GM18502 (cell line): ENCODE results near the gene CYSTM1.
"Not testable (repeated sequence)": the region's sequence is repeated elsewhere in the genome, so short reads cannot be mapped to it uniquely, and the experiment has no call there.

Experiments
- ATAC-seq: cut with Tn5 transposase; IDR thresholded peaks from one replicate; pipeline ENCODE4 v1.9.1; 2021; ENCODE audit warnings: mild to moderate bottlenecking; ENCODE audit not compliant: unreplicated experiment, poor library complexity

Gene CYSTM1

DNA sequence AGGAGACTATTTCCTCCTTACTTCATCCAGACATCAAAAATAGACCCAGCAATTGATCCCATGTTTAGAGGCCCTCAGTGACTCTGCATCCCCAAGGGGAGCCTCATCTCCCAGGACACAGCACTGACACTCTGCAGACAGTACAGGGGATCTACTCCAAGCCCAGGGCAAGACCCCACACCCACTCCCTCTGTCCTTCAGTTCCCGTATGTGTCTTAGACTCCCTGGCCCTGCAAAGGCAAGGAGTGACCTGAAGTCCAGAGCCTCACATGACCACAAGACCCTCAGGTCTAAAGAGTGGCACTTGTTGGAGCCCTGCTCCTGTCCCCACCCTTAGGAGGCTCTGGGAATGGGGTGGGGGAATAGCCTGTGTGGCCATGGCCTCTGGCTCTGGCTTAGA, 27.5 kb upstream of the CYSTM1 start:
- no peak for ATAC-seq

DNA sequence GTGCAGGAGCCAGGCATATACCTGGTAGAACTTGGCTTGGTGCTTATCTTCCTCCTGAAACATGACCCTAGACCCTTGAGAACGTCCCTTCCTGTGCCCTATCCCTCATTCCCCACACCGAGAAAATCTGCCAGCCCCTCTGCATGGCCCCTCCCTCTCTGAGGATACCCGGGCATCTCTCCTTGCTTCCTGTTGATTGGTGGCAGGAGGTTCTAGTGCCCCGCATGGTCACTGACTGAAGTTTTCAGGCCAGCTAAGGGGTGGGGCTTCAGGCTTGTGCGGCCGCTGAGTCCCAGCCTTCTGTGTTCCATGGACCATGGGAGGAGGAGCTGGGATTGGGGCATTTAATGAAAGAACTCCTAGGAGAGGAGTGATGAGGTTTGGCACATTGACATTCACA, 26.5 kb upstream of the CYSTM1 start:
- ATAC-seq, result no peak

DNA sequence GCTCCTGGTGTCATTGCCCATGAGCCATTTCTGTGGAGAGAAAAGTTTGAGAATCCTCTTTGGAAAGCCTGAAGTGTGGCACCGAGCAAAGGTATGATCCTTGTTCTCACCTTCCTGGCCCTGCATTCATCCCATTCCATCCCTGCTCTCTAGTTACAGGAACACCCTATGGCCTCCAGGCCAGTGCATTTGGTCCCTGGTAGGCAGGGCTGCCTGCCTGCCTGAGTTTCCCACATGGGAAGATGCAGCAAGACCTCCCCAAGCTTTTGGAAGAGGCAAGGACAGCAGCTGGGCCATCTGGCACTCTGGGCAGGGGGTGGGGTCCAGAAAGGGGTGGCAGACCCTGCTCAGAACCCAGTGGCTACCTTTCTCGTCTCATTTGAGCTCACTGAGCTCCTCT, 24.8 kb upstream of the CYSTM1 start:
- no peak for ATAC-seq

DNA sequence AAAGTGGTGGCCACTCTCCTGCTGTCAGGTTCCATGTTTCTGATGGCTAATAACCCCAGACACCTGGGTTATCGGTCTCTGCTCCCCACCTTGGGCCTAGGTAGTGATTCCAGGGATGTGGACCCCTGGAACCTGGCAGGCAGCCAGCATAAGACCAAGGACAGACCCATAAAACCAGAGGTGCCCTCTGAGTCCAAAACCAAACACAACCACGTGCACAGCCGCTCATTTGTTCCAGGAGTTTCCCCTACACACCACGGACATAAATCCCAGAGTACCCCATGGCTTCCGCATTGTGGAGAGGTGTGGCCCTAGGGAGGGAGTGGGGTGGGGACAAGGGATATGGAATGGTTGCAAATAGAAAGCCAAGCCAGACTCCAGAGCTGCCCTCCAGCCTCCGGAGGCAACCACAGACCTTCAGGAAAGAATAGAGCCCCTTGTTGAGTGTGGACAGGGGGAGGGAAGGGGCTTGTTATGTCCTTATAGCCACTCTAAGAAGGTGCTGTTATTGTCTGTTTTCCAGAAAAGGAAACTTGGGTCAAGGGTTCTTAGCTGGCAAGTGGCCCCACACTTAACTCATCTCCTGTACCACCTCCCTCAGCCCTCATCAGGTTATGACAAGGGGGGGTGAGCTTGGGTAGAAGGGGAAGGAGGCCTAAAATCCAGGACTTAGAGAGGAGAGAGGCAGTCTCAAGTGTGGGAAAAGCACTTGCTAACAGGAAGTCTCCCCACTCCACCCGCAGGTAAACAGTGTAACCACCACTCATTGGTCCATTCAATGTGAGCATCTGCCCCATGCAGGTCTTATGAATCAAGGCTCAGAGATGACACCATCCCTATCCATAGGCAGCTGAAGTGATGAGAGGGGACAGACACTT, 23.6 kb upstream of the CYSTM1 start:
- no peak for ATAC-seq

DNA sequence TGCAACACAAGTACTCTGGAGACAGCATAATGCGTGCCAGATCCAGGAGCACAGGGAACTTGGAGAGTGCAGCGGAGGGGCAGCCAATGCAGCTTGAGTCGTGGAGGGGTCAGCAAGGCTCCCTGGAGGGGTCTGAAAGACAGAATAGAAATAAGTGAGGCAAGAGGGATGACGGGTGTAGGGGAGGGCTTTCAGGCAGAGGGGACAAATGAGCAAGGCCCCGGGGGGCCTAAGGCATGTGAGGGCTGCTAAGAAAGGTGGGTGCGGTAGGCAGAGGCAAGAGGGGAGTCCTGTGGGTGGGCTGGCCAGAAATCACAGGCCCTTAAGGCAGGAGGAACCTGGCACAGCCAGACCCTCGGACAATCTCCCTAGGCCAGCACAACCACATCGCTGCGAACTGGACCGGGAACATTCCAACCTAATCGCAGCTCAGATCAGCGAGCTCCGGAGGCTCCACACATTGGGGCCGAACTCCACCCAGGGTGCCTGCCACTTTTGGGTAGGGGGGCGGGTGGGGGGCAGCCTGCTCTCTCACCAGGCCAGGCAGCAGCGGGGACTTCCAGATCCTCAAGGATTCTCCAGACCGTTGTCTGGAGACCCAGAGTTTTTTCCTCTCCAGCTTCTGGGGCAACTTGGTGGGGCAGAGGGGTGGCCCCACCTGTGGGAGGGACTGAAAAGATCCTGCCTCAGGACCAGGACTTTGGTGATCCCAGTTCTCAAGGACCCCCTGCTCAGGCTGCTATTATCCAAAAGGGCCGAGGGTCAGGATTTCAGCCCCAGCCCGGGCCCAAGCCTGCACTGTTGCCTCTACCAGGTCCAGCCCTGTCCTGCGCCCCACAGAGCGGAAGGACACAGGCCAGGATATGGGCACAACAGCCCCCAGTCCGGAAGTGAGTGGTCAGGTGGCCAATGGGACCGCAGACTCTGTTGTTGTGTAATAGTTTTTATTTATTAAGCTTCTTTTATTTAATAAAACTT, 22.7 kb upstream of the CYSTM1 start:
- ATAC-seq, result no peak

DNA sequence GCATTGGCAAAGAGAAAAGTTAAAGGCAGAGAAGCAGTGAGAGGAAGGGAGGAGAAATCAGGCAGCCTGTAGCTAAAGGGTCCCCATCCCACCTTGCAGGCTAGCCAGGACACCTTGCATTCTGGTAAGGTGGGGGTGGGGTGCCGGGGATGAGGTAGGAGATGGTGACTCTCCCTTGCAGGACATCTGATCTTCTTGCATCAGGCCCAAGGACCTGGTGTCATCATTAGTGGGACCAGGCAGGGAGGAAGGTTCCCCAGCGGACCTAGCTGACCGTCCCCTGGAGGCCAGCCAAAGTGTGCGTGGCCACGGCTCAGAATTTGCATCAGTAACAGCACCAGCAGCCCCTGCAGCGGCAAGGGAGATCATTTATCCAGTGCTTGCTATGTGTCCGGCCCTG, 21.7 kb upstream of the CYSTM1 start:
- ATAC-seq, result no peak

DNA sequence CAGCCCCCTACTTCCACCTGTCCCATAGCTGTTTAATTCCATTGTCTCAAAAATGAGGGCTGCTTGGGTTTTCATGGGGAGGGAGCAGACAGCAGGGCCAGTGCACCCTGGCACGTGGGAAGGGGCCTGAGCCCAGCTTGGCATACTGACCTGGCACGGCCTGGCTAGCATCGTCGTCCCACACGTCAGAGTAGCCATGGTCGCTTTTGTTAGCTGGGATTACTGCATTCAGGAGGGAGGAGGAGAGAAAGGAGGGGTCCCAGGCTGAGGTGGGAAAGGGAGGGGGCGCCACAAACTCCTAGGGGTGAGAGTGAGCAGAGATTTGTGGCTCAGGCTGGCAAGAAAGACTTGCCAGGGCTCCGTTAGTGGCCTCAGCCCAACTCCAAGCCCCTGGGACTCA, 21.1 kb upstream of the CYSTM1 start:
- ATAC-seq, result no peak

DNA sequence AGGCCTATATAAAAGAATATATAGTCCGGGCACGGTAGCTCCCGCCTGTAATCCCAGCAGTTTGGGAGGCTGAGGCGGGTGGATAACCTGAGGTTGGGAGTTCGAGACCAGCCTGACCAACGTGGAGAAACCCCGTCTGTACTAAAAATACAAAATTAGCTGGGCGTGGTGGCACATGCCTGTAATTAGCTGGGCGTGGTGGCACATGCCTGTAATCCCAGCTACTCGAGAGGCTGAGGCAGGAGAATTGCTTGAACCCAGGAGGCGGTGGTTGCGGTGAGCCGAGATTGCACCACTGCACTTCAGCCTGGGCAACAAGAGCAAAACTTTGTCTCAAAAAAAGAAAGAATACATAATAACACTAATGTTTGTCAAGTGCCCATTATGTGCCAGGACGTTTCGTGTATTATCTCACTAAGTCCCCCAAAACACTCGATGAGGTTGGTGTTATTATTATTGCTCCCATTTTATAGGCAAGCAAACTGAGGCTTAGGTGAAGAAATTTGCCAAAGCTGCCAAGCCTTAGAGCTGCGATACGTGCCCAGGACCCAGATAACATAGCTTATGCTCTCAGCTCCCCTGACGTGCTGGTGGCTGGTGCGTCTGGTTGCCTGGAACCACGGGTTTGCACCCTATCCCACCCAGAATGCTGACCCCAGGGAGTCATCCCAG, 20.1 kb upstream of the CYSTM1 start:
- not testable (repeated sequence) for ATAC-seq

DNA sequence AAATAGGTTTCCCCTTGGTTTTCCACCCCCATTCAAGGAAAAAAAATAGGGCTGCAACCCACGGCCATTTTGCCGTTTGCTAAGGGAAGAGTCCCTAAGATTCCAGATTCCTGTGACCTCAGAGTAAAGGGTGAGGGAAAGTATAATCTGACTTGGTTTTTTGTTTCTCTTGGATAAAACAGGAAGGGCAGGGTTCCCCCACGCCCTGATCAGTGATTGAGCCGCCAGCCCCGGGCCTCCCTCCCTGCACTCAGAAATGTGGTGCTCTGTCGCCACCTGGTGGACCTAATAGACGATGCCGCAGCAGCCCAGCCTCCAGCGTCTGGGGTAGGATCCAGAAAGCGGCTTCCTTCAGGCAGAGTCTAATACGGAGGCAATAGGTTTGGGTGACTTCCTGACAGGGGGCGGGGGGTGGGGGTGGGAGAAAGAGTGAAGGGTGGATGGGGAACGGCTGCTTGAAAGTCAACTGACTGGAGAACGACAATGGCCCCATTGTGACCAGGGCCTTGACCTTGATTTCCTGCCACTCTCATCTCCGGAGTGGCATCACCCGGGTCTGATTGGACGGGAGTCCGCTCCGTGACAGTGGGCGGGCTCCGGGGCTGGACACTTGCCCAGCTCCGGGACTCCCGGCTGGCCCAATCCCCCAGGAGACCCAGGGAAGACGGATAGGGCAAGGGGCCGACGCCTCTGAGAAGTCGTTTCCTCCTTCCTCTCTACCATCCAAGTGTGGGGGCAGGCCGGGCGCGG, 17.8 kb upstream of the CYSTM1 start:
- ATAC-seq, result peak; percentile 98

DNA sequence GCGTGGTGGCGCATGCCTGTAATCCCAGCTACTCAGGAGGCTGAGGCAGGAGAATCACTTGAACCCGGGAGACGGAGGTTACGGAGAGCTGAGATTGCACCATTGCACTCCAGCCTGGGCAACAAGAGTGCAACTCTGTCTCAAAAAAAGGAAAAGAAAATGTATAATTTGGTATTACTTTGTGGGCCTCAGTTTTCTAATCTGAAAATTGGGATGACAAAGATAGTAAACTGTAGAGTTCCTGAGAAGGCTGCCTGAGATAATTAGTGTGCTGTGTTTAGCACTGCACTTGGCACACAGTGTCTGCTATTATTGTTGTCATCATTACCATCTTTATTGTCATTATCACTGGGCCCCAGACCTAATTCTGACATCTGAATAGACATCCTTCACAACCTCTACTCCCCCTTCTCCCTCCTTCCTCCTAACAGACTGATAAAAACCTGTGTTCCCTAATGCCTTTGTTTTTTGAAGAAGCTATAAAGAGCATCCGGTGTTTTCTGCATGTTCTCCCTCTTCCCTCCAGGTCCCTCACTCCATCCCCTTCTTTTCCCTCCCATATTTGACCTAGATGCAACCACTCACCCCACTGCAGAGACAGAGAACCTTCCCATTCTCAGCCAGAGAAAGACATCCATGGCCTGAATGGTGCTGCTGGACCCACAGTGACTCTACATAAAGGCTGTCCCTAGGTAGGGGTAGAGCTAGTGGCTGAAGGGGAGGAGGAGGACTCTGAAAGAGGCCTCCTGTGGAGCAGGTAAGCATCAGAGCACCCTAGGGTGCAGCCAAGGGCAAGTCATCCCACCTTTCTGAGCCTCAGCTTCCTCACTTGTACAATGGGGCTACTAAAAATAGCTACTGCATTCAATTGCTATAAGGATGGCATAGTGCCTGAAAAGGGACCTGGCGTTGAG, 15.7 kb upstream of the CYSTM1 start:
- ATAC-seq, result no peak

DNA sequence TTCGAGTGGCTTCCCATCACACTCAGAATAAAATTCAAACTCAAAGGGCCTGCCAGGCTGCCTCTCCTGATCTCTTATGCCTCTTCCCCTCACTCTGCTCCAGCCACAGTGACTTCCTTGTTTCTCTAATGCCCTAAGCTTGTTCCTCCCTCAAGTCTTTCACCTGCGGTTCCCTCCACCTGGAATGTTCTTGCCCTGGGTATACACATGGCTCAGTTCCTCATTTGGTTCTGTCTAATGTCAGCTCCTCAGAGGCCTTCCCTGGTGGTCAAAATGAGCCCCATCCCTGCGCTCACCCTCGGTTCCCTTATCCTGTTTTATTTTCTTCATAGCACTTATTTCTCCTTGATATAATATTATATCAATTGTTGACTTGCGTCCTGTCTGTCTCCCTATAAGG, 12.7 kb upstream of the CYSTM1 start:
- no peak for ATAC-seq

DNA sequence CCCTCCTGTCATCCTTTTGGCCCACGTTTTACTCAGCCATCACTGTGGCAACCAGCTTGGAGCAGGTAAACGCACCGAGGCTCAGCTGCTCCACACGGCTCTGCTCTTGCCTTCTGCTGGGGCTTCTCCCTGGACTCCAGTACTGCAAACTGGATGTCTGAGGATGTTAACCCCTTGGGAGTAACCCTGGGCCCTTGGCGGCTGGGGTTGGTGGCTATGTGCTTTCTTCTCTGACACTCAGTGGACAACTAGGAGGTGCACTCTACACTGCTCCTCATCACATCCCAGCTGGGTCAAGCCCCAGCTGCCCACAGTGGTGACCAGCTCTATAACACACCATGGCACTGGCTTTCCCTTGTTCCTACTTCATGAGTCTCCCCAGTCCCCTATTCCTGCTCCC, 12.2 kb upstream of the CYSTM1 start:
- ATAC-seq, result no peak

DNA sequence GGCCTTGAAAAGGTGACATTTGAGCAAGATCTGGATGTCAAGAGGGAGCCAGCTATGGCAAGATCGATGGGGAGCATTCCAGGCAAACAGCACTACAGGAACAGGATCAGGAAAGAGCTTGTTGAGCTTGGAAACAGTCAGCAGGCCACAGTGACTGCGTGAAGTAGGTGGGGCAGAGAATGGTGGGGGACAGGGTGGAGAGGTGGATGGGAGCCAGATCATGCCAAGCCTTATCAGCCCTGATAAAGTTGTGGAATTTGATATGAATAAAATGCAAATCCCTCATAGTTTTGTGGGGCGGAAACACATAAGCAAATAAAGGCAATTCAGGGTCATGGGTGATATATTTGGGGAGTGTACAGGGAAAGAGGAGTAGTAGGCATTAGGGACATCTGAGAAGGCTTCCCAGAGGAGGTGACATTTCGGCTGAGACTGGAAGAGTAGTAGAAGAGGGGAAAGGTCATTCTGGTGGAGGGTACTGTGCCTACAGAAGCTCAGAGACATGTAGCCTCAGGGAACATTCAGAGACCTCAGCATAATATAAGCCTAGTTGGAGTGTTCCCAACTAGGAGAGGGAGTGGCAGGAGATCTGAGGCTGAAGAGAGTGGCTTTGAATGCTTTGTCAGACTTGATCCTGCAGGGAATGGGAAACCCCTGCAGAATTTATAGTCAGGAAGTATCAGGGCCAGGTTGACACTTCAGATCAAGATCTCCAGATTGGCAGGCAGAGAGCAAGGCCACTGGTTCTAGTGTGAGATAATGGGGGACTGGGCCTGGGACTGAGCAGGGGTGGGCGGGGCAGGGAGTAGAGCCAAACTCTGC, 9.7 kb upstream of the CYSTM1 start:
- no peak for ATAC-seq

DNA sequence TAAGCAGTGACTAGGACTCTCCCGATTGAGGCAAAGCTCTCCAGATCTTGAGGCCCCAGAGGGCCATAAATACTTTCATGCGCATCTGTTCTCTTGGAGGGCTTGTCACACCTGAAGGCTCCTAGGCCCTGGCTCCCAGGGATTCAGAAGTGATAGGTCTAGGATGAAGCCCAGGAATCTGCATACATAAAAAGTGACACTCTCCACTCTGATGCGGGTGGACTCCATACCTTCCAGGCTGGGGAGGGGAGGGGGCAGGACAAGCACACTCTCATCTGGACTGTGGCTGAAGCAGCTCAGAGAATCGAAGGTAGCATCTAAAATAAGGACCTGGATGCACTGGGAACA, 9.1 kb upstream of the CYSTM1 start:
- ATAC-seq, result no peak

DNA sequence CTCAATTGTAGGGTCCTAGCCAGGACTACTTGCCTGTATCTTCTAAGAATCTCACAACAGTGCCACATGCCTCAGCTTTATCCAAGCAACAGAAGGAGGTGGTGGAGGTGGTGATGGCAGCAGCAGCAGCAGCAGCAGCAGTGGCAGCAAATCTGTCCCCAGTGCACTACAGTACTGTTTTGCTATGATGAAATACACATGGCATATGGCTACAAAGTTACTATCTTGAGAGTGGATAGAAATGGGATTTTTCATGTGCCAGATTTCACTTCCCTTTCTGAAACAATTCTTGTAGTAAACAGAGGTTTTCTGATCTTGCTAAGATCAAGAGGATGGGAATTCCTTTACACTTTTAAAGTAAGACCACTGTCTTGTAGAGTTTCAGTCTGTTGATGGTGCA, 8.1 kb upstream of the CYSTM1 start:
- no peak for ATAC-seq

DNA sequence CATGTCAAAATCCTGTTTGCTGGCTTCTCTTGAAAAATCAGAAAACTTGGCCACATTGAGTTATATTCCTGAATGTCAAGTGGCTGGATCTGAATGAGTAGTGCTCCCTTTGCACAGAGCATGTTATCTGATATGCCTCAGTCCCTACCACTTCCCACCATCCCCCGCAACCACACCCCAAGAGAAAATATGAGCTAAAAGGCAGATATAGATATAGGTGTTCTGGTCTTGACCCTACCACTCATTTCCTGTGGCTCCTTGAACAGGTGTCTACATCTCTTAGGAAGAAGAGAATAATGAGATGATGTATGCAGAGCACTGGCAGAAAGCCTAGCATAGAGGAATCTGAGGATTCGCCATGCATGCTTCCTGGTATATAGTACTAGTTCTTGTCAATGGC, 6.6 kb upstream of the CYSTM1 start:
- no peak for ATAC-seq

DNA sequence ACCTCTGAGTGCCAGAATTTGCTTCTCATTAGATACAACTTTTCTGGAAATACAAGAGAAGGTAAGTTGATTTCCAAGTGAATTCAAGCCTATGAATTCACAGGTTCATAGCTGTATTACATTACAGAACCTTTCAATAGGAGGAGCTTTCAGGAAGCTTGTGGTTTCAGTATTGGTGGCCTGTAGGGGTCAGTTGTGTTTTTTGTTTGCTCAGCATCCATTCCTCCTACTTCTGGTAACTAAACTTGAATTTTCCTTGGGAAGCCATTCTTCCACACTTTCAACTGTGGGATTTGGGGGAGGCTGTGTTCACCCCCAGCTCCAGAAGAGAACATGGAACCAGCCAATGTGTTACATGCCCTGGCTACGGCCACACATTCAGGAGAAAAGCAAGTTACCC, 5.6 kb upstream of the CYSTM1 start:
- ATAC-seq, result no peak

DNA sequence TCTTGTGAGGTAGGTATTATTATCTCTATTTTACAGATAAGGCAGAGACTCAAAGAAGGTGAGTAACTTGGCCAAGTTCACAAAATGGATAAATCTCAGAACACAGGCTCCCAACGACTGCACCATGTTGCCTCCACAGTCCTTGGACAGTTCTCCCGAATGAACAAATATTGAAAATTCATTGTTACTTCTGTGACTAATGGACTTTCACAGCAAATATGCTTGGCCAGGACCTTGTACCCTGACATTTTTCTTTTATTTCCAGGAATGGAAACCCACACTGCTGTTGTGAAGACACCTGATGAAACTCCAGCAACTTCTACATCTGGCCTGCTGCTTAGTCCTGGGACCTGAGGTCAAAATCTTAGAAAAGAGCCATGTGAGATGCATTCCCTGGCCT, 2.5 kb upstream of the CYSTM1 start:
- no peak for ATAC-seq
